Mucosa of gallbladder (tissue), 1 donor: Measurements from ENCODE around the gene LIPA. TPM values are rescaled to one million over a fixed set of nuclear protein-coding genes. Genes with fewer than 3 reads are reported as not detected.

ENCODE experiments used
- DNase-seq: peaks from one replicate; pipeline ENCODE4 v3.0.0-alpha.2; 2020; ENCODE audit warnings: low spot score
- total RNA-seq: library from RNA; stranded (reverse); gene quantifications from one replicate; pipeline ENCODE4 v1.2.1, GENCODE V29; 2021
- donor health status: DM: no; HTN: no; CAD: no.

The LIPA gene
- total RNA-seq, 1 donor from 2014 or later: 62.0 TPM

GRCh38 chr10:89240519-89240918 lies 11.1 kb downstream of the LIPA start:
- no peak for DNase-seq

- DNase-seq: no peak
These were observed 12.5 kb downstream of the LIPA start for GRCh38 chr10:89238956-89239644.

- no peak for DNase-seq
These were observed 13.7 kb downstream of the LIPA start for GRCh38 chr10:89237849-89238248.

- DNase-seq: no peak
These were observed 15.3 kb downstream of the LIPA start for GRCh38 chr10:89236226-89236797.

GRCh38 chr10:89235073-89235798 lies 16.3 kb downstream of the LIPA start:
- peak; percentile 46 for DNase-seq

GRCh38 chr10:89233033-89233432 lies 18.5 kb downstream of the LIPA start:
- no peak for DNase-seq

GRCh38 chr10:89228962-89229361 lies 22.6 kb downstream of the LIPA start:
- no peak for DNase-seq

- no peak for DNase-seq
These were observed 23.4 kb downstream of the LIPA start for GRCh38 chr10:89228146-89228545.

- DNase-seq: no peak
These were observed 24.7 kb downstream of the LIPA start for GRCh38 chr10:89226891-89227290.

- DNase-seq: peak; percentile 22
These were observed 26.7 kb downstream of the LIPA start for GRCh38 chr10:89224739-89225443.

- DNase-seq: no peak
These were observed 29.7 kb downstream of the LIPA start for GRCh38 chr10:89221919-89222318.

- DNase-seq: no peak
These were observed 31.9 kb downstream of the LIPA start for GRCh38 chr10:89219513-89220218.

- DNase-seq: peak; percentile 73
These were observed 34.3 kb downstream of the LIPA start for GRCh38 chr10:89217057-89217990.

GRCh38 chr10:89216056-89216455 lies 35.5 kb downstream of the LIPA start:
- DNase-seq: no peak

GRCh38 chr10:89215511-89215910 lies 36.1 kb downstream of the LIPA start:
- no peak for DNase-seq

GRCh38 chr10:89214566-89215165 lies 36.9 kb downstream of the LIPA start:
- no peak for DNase-seq

- no peak for DNase-seq
These were observed 38.3 kb downstream of the LIPA start for GRCh38 chr10:89213191-89213808.

- no peak for DNase-seq
These were observed 40.7 kb downstream of the LIPA start for GRCh38 chr10:89210794-89211425.

GRCh38 chr10:89209718-89210117 lies 41.9 kb downstream of the LIPA start:
- no peak for DNase-seq
